ENCODE data around the gene CFAP65. TPM values are rescaled to one million over a fixed set of nuclear protein-coding genes. Genes with fewer than 3 reads are reported as not detected.

CFAP65 gene
- total and polyA plus RNA-seq, 2 of the 13 experiments (the other 11 are each of a cell fraction or from before 2014, with no cell fraction given): 0.05 TPM; not detected in 1

GRCh38 chr2:219058541-219059374 is 17.4 kb upstream of the CFAP65 start (continued):
- TF ChIP-seq MYC (CRISPR knock-in tag; IDR thresholded peaks at IDR 0.05; ENCODE audit: borderline replicate concordance) (peak; percentile 51), PCBP1 (IDR thresholded peaks at IDR 0.05; ENCODE audit: borderline replicate concordance, low read depth, low read length) (peak; percentile 41; the same call in 1 of the 2 replicates), ZNF543 (CRISPR knock-in tag; IDR thresholded peaks at IDR 0.05) (peak; percentile 24; the same call in 1 of the 2 replicates), CBX2 (IDR thresholded peaks at IDR 0.05; ENCODE audit: low read depth, low read length) (no peak; the same call in 1 of the 2 replicates), CBX2 (CRISPR knock-in tag; IDR thresholded peaks at IDR 0.05; ENCODE audit: low read depth) (0 out of 2 replicates have a peak, but pooled peaks have one; percentile 55), ZNF576 (CRISPR knock-in tag; IDR thresholded peaks at IDR 0.05) (0 out of 2 replicates have a peak, but pooled peaks have one; percentile 45), ZXDC (CRISPR knock-in tag; IDR thresholded peaks at IDR 0.05) (peak; percentile 85; the same call in 1 of the 2 replicates), ZNF614 (CRISPR knock-in tag; IDR thresholded peaks at IDR 0.05; ENCODE audit: borderline replicate concordance) (peak; percentile 72; the same call in 1 of the 2 replicates), KLF11 (CRISPR knock-in tag; IDR thresholded peaks at IDR 0.05) (peak; percentile 26; the same call in 1 of the 2 replicates), HMGA1 (CRISPR knock-in tag; conservative IDR thresholded peaks at IDR 0.05) (no peak), ZBTB2 (CRISPR knock-in tag; IDR thresholded peaks at IDR 0.05; ENCODE audit: low read depth) (no peak), TEAD2 (CRISPR knock-in tag; IDR thresholded peaks at IDR 0.05) (no peak), ZSCAN22 (CRISPR knock-in tag; IDR thresholded peaks at IDR 0.05) (no peak), KDM2A (CRISPR knock-in tag; IDR thresholded peaks at IDR 0.05; ENCODE audit: borderline replicate concordance, low read depth) (peak; percentile 63; the same call in 1 of the 2 replicates), ZNF761 (CRISPR knock-in tag; conservative IDR thresholded peaks at IDR 0.05) (peak; percentile 59; the same call in 1 of the 2 replicates), MNT (IDR thresholded peaks at IDR 0.05) (peak; percentile 42; the same call in 1 of the 2 replicates), ELF3 (CRISPR knock-in tag; IDR thresholded peaks at IDR 0.05) (no peak), ZNF101 (CRISPR knock-in tag; IDR thresholded peaks at IDR 0.05; ENCODE audit: borderline replicate concordance, low read depth) (peak; percentile 84; the same call in 1 of the 2 replicates), ZNF781 (CRISPR knock-in tag; IDR thresholded peaks at IDR 0.05; ENCODE audit: borderline replicate concordance, not compliant biosample characterization) (peak; percentile 53), CBX5 (CRISPR knock-in tag; IDR thresholded peaks at IDR 0.05; ENCODE audit: borderline replicate concordance) (peak; percentile 59; the same call in 1 of the 2 replicates), RBM22 (optimal IDR thresholded peaks at IDR 0.05; ENCODE audit: low read length) (no peak)
- TF ChIP-seq, protein P1, sequence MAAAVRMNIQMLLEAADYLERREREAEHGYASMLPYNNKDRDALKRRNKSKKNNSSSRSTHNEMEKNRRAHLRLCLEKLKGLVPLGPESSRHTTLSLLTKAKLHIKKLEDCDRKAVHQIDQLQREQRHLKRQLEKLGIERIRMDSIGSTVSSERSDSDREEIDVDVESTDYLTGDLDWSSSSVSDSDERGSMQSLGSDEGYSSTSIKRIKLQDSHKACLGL (CRISPR knock-in tag; IDR thresholded peaks at IDR 0.05): peak; percentile 52

Measured in HepG2 (cell line).